Endothelial cell of umbilical vein (primary cell): ENCODE data around the gene RBMS3. TPM values are rescaled to one million over a fixed set of nuclear protein-coding genes. Genes with fewer than 3 reads are reported as not detected.

Experiments
- BruUV-seq: library from RNA; stranded (reverse); fragments of 400-500 nt; replicated peaks from 2 replicates; lab custom pipeline; 2021; lab: Mats Ljungman, UMichigan
- CTCF ChIA-PET: fragments of 300-600, 350-600 bp; sonication (Branson Sonifier 250); formaldehyde crosslinking; loops from one replicate; lab custom pipeline; 2021; ENCODE audit warnings: antibody characterized with exemption, inconsistent platforms; lab: Charles Lee
- POLR2A ChIA-PET: fragments of 300-600, 350-600 bp; sonication (Branson Sonifier 250); formaldehyde crosslinking; loops from one replicate; lab custom pipeline; 2021; ENCODE audit warnings: antibody characterized with exemption, inconsistent platforms; lab: Charles Lee
- DNase-seq: peaks from one replicate; pipeline ENCODE4 v3.0.0-alpha.2; 2011; ENCODE audit warnings: low read depth, low spot score
- FAIRE-seq: peaks from 2 replicates; lab custom pipeline; 2011; peaks lifted over from hg19 to GRCh38; lab: Jason Lieb, UNC
- H2AFZ ChIP-seq: 2 replicates; pipeline ENCODE4 v1.6.0; 2012; ENCODE audit warnings: low read depth, low read length, control low read depth, inconsistent platforms
- H3K27ac ChIP-seq: 2 replicates; pipeline ENCODE4 v1.5.1; 2011; ENCODE audit warnings: low read depth, mild to moderate bottlenecking, control low read depth, low read length, moderate library complexity; ENCODE audit not compliant: insufficient read depth
- H3K27me3 ChIP-seq, 2 experiments: 2 replicates each; pipeline versions ENCODE4 v1.6.0 to v1.6.1; 2011; ENCODE audit warnings: low read length in 2 of 2, mixed read lengths in 1 of 2; ENCODE audit not compliant: control insufficient read depth in 2 of 2, insufficient read depth in 2 of 2
- H3K36me3 ChIP-seq, 2 experiments: 2 replicates in 1 of 2; 3 replicates in 1 of 2; pipeline ENCODE4 v1.5.1; 2011; ENCODE audit warnings: low read length in 2 of 2, mild to moderate bottlenecking in 1 of 2, moderate library complexity in 1 of 2; ENCODE audit not compliant: control insufficient read depth in 2 of 2, insufficient read depth in 2 of 2; ENCODE audit errors: extremely low read depth in 1 of 2
- H3K4me1 ChIP-seq: 3 replicates; pipeline ENCODE4 v1.5.1; 2011; ENCODE audit warnings: mild to moderate bottlenecking, low read length; ENCODE audit not compliant: control insufficient read depth, insufficient read depth; ENCODE audit errors: extremely low read depth
- H3K4me2 ChIP-seq: 2 replicates; pipeline ENCODE4 v1.6.1; 2011; ENCODE audit warnings: low read length, control low read depth, mixed read lengths; ENCODE audit not compliant: insufficient read depth
- H3K4me3 ChIP-seq, 3 experiments: fragments of 200-600 bp in 1 of 3; sonication (generic), shearing (Covaris generic) in 1 of 3; replicated peaks in 1 of 3; 2 replicates each; pipeline ENCODE4 v1.5.1; 2011 to 2016; ENCODE audit warnings: control low read depth in 3 of 3, low read length in 3 of 3, mild to moderate bottlenecking in 2 of 3, inconsistent platforms in 1 of 3, low read depth in 1 of 3, moderate library complexity in 1 of 3; ENCODE audit not compliant: insufficient read depth in 1 of 3
- H3K79me2 ChIP-seq: 2 replicates; pipeline ENCODE4 v1.6.0; 2012; ENCODE audit warnings: low read length, inconsistent platforms; ENCODE audit not compliant: control insufficient read depth, insufficient read depth
- H3K9ac ChIP-seq: replicated peaks from 2 replicates; pipeline ENCODE3; 2011; ENCODE audit warnings: low read length, control low read depth; ENCODE audit not compliant: insufficient read depth; ENCODE audit errors: extremely low read depth
- H3K9me1 ChIP-seq: replicated peaks from 3 replicates; pipeline ENCODE4 v1.6.0; 2011; ENCODE audit warnings: mild to moderate bottlenecking, low read length; ENCODE audit not compliant: control insufficient read depth, insufficient read depth; ENCODE audit errors: extremely low read depth
- H3K9me3 ChIP-seq: replicated peaks from 2 replicates; pipeline ENCODE4 v1.5.1; 2012; ENCODE audit warnings: low read length, inconsistent platforms; ENCODE audit not compliant: control insufficient read depth, insufficient read depth
- H4K20me1 ChIP-seq: replicated peaks from 2 replicates; pipeline ENCODE3; 2011; ENCODE audit warnings: mild to moderate bottlenecking, low read length; ENCODE audit not compliant: control insufficient read depth, insufficient read depth; ENCODE audit errors: extremely low read depth
- EZH2 ChIP-seq: IDR thresholded peaks from 2 replicates; pipeline ENCODE4 v1.6.1; 2012; ENCODE audit warnings: borderline replicate concordance, low read depth, mild to moderate bottlenecking, moderate library complexity, low read length, inconsistent platforms; ENCODE audit not compliant: severe bottlenecking
- FOS ChIP-seq: IDR thresholded peaks from 2 replicates; pipeline ENCODE4 v1.6.1; 2011; ENCODE audit warnings: mild to moderate bottlenecking, low read length, moderate library complexity, borderline replicate concordance; ENCODE audit not compliant: insufficient read depth
- GATA2 ChIP-seq: IDR thresholded peaks from 2 replicates; pipeline ENCODE4 v1.7.0; 2011; ENCODE audit warnings: low read depth, mild to moderate bottlenecking, moderate library complexity, mixed read lengths, low read length; ENCODE audit not compliant: insufficient read length, insufficient read depth
- JUN ChIP-seq: IDR thresholded peaks from 2 replicates; pipeline ENCODE4 v1.6.1; 2011; ENCODE audit warnings: borderline replicate concordance, low read depth; ENCODE audit not compliant: insufficient read length, insufficient read depth
- MYC ChIP-seq: IDR thresholded peaks from one replicate; pipeline ENCODE4 v1.6.1; 2011; ENCODE audit warnings: mild to moderate bottlenecking, low read depth, low read length
- POLR2A ChIP-seq: IDR thresholded peaks from 2 replicates; pipeline ENCODE4 v1.6.1; 2012; ENCODE audit warnings: low read depth, mild to moderate bottlenecking, control low read depth, low read length
- POLR2AphosphoS5 ChIP-seq: IDR thresholded peaks from 2 replicates; pipeline ENCODE4 v1.6.1; 2012; ENCODE audit warnings: low read depth, mild to moderate bottlenecking, control low read depth, low read length, moderate library complexity; ENCODE audit not compliant: insufficient read depth
- dilution Hi-C: fragments of 300-500 bp; cut with MboI; formaldehyde crosslinking; loops from one replicate; pipeline ENCODE4 v1.15.0; 2019; ENCODE audit warnings: low sequenced_read_pairs; ENCODE audit not compliant: extremely low pct_ligation_motif_present
- intact Hi-C: fragments of 100-400 bp; cut with micrococcal nuclease; formaldehyde crosslinking; loops from one replicate; pipeline ENCODE4 v1.10.0; 2022
- polyA plus RNA-seq, 4 experiments: library from polyadenylated mRNA; depleted of rRNA in 3 of 4; stranded (reverse) in 3 of 4; unstranded in 1 of 4; fragments of >200 nt; gene quantifications; 2 replicates each; pipeline versions ENCODE4 v1.2.1 to v1.2.3, GENCODE V29; 2011 to 2012; ENCODE audit warnings: missing spikeins in 1 of 4
- total RNA-seq: library from RNA; stranded (reverse); gene quantifications from 2 replicates; pipeline ENCODE4 v1.2.3, GENCODE V29; 2021
- TF ChIP-seq, protein P1 (sequence below), 2 donors: IDR thresholded peaks; 1 replicate in 1 of 2; 2 replicates in 1 of 2; pipeline ENCODE4 v1.5.1; 2011; ENCODE audit warnings: low read length in 2 of 2, mild to moderate bottlenecking in 2 of 2, moderate library complexity in 2 of 2, control low read depth in 1 of 2, inconsistent platforms in 1 of 2, low read depth in 1 of 2; ENCODE audit not compliant: insufficient read depth in 1 of 2; ENCODE audit errors: extremely low read depth in 1 of 2
- TF ChIP-seq, protein P2 (sequence below): IDR thresholded peaks from 2 replicates; pipeline ENCODE4 v1.6.1; 2011; ENCODE audit not compliant: insufficient read depth, insufficient read length

RBMS3 gene
- total and polyA plus RNA-seq, 2 donors (not counting 3 experiments of a cell fraction or from before 2014, with no cell fraction given), result 13.6 to 42.3 TPM

DNA sequence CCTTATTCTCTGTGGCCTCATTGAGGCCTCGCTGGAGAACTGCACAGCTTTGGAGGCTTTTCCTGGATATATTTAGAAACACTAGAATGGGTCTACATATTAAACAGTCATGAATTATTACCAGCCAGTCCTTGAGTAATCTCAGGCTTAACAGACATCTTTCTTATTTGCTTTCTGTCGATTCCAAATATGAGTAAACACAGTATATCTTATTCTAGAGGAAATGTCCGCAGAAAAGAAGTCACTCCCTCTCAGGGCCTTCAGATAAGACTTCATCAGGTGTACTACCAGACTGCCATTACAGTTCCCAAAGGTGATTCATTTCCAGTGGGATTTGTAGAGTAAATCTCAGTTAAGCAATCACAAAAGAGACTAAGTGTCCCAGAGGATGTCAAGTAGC lies 310.7 kb downstream of the RBMS3 start:
- TF ChIP-seq GATA2 (no peak), FOS (no peak)
- no peaks in the 10 kb centered on the region for H3K79me2 ChIP-seq
- FAIRE-seq, result no peak

DNA sequence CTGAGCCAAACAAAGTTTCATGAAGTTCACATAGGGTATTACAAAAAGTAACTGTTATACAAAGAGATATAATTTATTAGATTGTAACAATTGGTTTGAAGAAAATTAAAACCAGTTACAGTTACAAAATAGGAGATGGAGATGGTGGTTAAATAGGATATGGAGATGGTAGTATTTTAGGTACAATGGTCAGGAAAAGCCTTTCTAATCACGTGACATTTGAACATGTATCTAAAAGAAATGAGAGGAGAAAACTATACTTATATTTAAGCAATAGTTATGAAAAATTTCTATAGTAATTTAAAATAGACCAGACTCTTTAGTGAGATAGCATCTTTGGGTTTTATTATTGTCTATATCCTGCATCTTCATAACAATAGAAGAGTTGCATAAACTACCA lies 312.9 kb downstream of the RBMS3 start:
- DNase-seq (no peak), FAIRE-seq (no peak)
- Histone ChIP-seq H3K4me2 (no peak overlapping the region), H3K9me3 (no peaks in the 10 kb centered on the region), H3K27ac (no peak overlapping the region), H4K20me1 (no peaks in the 10 kb centered on the region), H3K79me2 (no peaks in the 10 kb centered on the region), H3K4me3 (no peak overlapping the region), H3K36me3 (no peaks in the 10 kb centered on the region), H3K27me3 (no peaks in the 10 kb centered on the region), H3K4me1 (no peaks in the 10 kb centered on the region), H3K9ac (no peak overlapping the region), H3K9me1 (no peaks in the 10 kb centered on the region), H2AFZ (no peak overlapping the region)
- intact Hi-C loops, result no loop called here
- dilution Hi-C loops, result no loop called here
- TF ChIP-seq FOS (no peak), POLR2AphosphoS5 (no peak), MYC (no peak), GATA2 (no peak), JUN (no peak), POLR2A (no peak), EZH2 (no peak)
- TF ChIP-seq, protein P1, sequence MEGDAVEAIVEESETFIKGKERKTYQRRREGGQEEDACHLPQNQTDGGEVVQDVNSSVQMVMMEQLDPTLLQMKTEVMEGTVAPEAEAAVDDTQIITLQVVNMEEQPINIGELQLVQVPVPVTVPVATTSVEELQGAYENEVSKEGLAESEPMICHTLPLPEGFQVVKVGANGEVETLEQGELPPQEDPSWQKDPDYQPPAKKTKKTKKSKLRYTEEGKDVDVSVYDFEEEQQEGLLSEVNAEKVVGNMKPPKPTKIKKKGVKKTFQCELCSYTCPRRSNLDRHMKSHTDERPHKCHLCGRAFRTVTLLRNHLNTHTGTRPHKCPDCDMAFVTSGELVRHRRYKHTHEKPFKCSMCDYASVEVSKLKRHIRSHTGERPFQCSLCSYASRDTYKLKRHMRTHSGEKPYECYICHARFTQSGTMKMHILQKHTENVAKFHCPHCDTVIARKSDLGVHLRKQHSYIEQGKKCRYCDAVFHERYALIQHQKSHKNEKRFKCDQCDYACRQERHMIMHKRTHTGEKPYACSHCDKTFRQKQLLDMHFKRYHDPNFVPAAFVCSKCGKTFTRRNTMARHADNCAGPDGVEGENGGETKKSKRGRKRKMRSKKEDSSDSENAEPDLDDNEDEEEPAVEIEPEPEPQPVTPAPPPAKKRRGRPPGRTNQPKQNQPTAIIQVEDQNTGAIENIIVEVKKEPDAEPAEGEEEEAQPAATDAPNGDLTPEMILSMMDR (IDR thresholded peaks at IDR 0.05; ENCODE audit: extremely low read depth in 1 of 2, insufficient read depth in 1 of 2, low read depth in 1 of 2, low read length in 2 of 2), result no peak
- TF ChIP-seq, protein P2, sequence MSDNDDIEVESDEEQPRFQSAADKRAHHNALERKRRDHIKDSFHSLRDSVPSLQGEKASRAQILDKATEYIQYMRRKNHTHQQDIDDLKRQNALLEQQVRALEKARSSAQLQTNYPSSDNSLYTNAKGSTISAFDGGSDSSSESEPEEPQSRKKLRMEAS, result no peak
- BruUV-seq, result no TSS peak
- CTCF ChIA-PET, result no interaction called here
- POLR2A ChIA-PET, result no interaction called here

More for the DNA sequence above, 310.7 kb downstream of the RBMS3 start:
- Histone ChIP-seq H2AFZ (no peak overlapping the region), H3K9ac (no peak overlapping the region), H3K36me3 (no peaks in the 10 kb centered on the region), H3K4me3 (no peak overlapping the region), H3K4me2 (no peak overlapping the region), H3K9me1 (no peaks in the 10 kb centered on the region), H3K9me3 (no peaks in the 10 kb centered on the region), H3K27ac (no peak overlapping the region), H3K27me3 (no peaks in the 10 kb centered on the region), H4K20me1 (no peaks in the 10 kb centered on the region), H3K4me1 (no peaks in the 10 kb centered on the region)
- no peak for DNase-seq
- ChIA-PET POLR2A (no interaction called here), CTCF (no interaction called here)
- dilution Hi-C loops, result no loop called here
- BruUV-seq, result no TSS peak
- intact Hi-C loops, result no loop called here
